Measurements from ENCODE around the gene PDZRN4. TPM values are rescaled to one million over a fixed set of nuclear protein-coding genes. Genes with fewer than 3 reads are reported as not detected.

Gene PDZRN4
- total RNA-seq, 4 donors from 2014 or later = 0.54 to 2.9 (median 1.1) TPM

- no peaks in the 10 kb centered on the region for H3K9me3 ChIP-seq
- WGBS, 2 donors = 93 to 94% methylated on average over 6 of the region's 6 CpGs
- no peaks in the 10 kb centered on the region for H3K27me3 ChIP-seq
- no peak overlapping the region for H3K4me3 ChIP-seq (replicated peaks in 1 of 3)
- H3K36me3 ChIP-seq = no peaks in the 10 kb centered on the region
- no peak for TF ChIP-seq CTCF (IDR thresholded peaks at IDR 0.05)
- TF ChIP-seq POLR2A (IDR thresholded peaks at IDR 0.05) = no peak
- no peak for DNase-seq
- no peaks in the 10 kb centered on the region for H3K4me1 ChIP-seq
- intact Hi-C loops (cut with DNase I) = no loop called here
- no peak overlapping the region for H3K27ac ChIP-seq
Measured at GRCh38 chr12:41402801-41403200, 214.7 kb downstream of the PDZRN4 start.

- no peak overlapping the region for H3K27ac ChIP-seq
- intact Hi-C loops (cut with DNase I) = no loop called here
- no peak overlapping the region for H3K4me3 ChIP-seq (replicated peaks in 1 of 3)
- DNase-seq = no peak
- no peaks in the 10 kb centered on the region for H3K36me3 ChIP-seq
- 58 to 59% methylated on average over 3 of the region's 3 CpGs for WGBS, 2 donors
- H3K9me3 ChIP-seq = no peaks in the 10 kb centered on the region
- no peaks in the 10 kb centered on the region for H3K27me3 ChIP-seq
- TF ChIP-seq POLR2A (IDR thresholded peaks at IDR 0.05) = no peak
- no peaks in the 10 kb centered on the region for H3K4me1 ChIP-seq
Measured at GRCh38 chr12:41407232-41407799, 219.2 kb downstream of the PDZRN4 start.

GRCh38 chr12:41409628-41410027 lies 221.5 kb downstream of the PDZRN4 start:
- intact Hi-C loops (cut with DNase I) = no loop called here
- H3K27me3 ChIP-seq = no peaks in the 10 kb centered on the region
- DNase-seq = no peak
- WGBS, 2 donors = 78% methylated on average over 2 of the region's 2 CpGs
- H3K27ac ChIP-seq = no peak overlapping the region
- H3K4me1 ChIP-seq = no peaks in the 10 kb centered on the region
- no peak for TF ChIP-seq CTCF (IDR thresholded peaks at IDR 0.05)
- no peak for TF ChIP-seq POLR2A (IDR thresholded peaks at IDR 0.05)
- H3K9me3 ChIP-seq = no peaks in the 10 kb centered on the region
- H3K4me3 ChIP-seq (replicated peaks in 1 of 3) = no peak overlapping the region
- no peaks in the 10 kb centered on the region for H3K36me3 ChIP-seq

GRCh38 chr12:41418586-41418985 lies 230.5 kb downstream of the PDZRN4 start:
- intact Hi-C loops (cut with DNase I) = no loop called here
- Histone ChIP-seq H3K9me3 (no peaks in the 10 kb centered on the region), H3K4me3 (replicated peaks in 1 of 3) (no peak overlapping the region), H3K27ac (no peak overlapping the region), H3K27me3 (no peaks in the 10 kb centered on the region), H3K36me3 (no peaks in the 10 kb centered on the region), H3K4me1 (no peaks in the 10 kb centered on the region)
- no peak for TF ChIP-seq POLR2A (IDR thresholded peaks at IDR 0.05)
- TF ChIP-seq CTCF (IDR thresholded peaks at IDR 0.05) = no peak
- 55 to 58% methylated on average over 3 of the region's 3 CpGs for WGBS, 2 donors
- DNase-seq = no peak

- TF ChIP-seq CTCF (IDR thresholded peaks at IDR 0.05) (no peak), POLR2A (IDR thresholded peaks at IDR 0.05) (no peak)
Measured at GRCh38 chr12:41419131-41419893, 231.2 kb downstream of the PDZRN4 start.

More at GRCh38 chr12:41419131-41419893, 231.2 kb downstream of the PDZRN4 start:
- no peaks in the 10 kb centered on the region for H3K9me3 ChIP-seq
- no peak for DNase-seq
- no peak overlapping the region for H3K27ac ChIP-seq
- 83 to 87% methylated on average over 4 of the region's 4 CpGs for WGBS, 2 donors
- no peaks in the 10 kb centered on the region for H3K36me3 ChIP-seq
- intact Hi-C loops (cut with DNase I) = no loop called here
- H3K4me3 ChIP-seq (replicated peaks in 1 of 3) = no peak overlapping the region
- H3K27me3 ChIP-seq = no peaks in the 10 kb centered on the region
- no peaks in the 10 kb centered on the region for H3K4me1 ChIP-seq

Measured in thyroid gland (tissue), 4 donors.